Suppressor macrophage treated with lipopolysaccharide for 1 hour (primary cell): Measurements from ENCODE around the gene CFAP119.
"Not testable (repeated sequence)": the region's sequence is repeated elsewhere in the genome, so short reads cannot be mapped to it uniquely, and the experiment has no call there.

Experiments
- DNase-seq, 3 donors: peaks; one replicate each; pipeline ENCODE4 v3.0.0-alpha.2; 2020 to 2022

CFAP119 gene

DNA sequence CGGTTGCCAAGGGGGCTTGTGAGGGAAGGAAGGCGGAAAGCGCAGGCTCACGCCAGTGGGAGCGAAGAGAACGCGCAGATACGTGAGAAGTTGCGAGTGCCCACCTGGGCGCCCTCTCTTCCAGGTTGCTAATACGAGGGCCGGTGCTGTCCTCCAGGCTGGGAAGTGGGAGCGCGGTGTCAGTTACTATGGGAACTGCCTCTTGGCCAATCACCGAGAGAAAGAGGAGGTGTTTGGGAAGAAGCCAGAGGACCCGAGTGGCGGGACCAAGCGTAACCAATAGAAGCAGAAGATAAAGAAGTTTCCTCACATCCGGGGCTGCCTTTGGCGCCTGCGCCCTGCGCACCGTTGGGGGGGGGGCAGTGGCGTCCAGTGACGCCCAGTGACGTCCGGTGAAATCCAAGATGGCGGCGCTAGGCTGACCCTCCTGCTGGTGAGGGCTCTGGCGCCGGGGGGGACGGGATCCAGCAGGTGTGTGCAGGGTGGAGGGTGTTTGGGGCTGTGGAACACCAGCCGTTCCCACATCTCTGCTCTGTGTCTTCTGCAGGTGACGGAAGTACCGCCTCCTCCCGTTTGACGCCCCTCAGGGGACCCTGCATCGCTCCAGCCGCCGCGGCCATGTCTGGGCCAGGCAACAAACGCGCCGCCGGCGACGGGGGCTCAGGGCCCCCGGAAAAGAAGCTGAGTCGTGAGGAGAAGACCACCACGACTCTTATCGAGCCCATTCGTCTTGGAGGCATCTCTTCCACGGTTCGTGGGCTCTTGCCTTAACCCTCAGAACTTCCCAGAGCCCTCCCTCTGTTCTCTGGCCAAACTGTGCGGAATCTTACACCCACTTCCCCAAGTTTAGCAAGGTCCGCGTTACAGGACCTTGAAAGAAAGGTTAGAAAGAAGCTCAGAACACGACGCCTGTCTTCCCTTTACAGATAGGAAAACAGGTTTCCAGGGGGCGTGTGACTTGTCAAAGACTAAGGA, at the start of gene CFAP119, which contains the start of gene RNF40:
CFAP119 (minus strand) TSS at position 135 of the 975 bp plus-strand sequence. CDS start 314 bp downstream, outside the sequence.
RNF40 (plus strand) TSS at position 395 of the 975 bp plus-strand sequence; CDS start at position 619, 224 bp downstream.
- peak; percentile 98 for DNase-seq

- not testable (repeated sequence) for DNase-seq
Observed at GRCh38 chr16:30809675-30810074, 47.8 kb upstream of the CFAP119 start.

DNA sequence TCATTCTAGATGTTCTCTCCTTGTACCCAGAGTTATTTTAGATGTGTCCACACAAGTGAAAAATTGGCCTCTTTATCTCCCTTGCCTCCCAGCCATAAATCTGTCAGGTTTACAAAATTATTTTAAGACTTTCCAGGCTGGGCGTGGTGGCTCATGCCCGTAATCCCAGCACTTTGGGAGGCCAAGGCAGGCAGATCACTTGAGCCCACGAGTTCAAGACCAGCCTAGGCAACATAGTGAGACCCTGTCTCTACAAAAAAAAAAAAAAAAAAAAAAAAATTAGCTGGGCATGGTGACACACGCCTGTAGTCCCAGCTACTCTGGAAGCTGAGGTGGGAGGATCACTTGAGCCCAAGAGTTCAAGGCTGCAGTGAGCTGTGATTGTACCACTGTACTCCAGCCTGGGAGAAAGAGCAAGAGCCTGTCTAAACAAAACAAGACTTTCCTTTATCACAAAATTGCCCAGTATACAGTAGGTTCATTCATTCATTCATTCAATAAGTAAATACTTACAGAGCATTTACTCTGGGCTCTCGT, 47.1 kb upstream of the CFAP119 start:
- DNase-seq, result not testable (repeated sequence)

- peak; percentile 52 to 89 (median 78) for DNase-seq
Observed at GRCh38 chr16:30808146-30808545, 46.3 kb upstream of the CFAP119 start.

GRCh38 chr16:30805370-30806169, 43.7 kb upstream of the CFAP119 start:
- DNase-seq, result peak; percentile 74 to 88 (median 78)

DNA sequence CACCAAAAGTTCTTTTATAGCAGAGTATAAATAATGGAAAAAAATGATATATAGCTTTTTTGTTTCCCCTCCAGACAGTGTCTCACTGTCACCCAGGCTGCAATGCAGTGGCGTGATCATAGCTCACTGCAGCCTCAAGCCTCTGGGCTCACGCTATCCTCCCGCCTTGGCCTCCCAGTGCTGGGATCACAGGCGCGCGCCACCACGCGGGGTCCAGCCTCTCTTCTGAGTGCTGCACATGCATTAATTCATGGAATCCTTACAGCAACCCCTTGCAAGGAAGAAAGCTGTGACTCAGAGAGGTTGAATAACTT, 43.2 kb upstream of the CFAP119 start:
- no peak for DNase-seq

DNA sequence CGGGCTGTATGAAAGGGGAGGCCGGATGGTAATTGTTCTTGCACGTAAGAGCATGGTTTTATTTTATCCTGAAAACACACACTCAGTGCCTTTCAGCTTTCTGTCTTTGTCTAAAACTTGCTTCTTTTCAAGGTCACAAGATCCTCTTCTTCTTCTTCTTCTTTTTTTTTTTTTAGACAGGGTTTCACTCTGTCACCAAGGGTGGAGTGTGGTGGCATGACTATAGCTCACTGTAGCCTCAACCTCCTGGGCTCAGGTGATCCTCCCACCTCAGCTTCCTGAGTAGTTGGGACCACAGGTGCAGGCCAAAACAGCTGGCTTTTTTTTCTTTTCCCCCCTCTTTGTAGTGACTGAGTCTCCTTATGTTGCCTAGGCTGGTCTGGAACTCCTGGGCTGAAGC, 41.1 kb upstream of the CFAP119 start:
- DNase-seq, result peak in 1 of 3 donors; percentile 18

GRCh38 chr16:30797670-30798309, 35.9 kb upstream of the CFAP119 start:
- no peak for DNase-seq

DNA sequence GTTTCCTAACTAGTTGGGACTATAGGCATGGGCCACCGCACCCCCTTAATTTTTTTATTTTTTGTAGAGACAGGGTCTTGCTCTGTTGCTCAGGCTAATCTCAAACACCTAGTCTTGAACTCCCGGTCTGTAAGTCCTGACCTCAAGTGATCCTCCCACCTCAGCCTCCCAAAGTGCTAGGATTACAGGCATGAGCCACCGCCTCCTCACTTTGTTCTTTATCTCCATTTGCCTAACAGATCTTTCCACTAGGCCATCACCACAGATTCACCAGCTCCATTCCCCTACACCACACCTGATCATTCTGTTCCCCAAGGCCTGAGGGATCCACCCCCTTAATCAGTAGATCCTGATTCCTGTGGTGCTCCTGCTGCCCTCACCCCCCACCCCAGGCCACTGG, 32.8 kb upstream of the CFAP119 start:
- DNase-seq, result no peak

DNA sequence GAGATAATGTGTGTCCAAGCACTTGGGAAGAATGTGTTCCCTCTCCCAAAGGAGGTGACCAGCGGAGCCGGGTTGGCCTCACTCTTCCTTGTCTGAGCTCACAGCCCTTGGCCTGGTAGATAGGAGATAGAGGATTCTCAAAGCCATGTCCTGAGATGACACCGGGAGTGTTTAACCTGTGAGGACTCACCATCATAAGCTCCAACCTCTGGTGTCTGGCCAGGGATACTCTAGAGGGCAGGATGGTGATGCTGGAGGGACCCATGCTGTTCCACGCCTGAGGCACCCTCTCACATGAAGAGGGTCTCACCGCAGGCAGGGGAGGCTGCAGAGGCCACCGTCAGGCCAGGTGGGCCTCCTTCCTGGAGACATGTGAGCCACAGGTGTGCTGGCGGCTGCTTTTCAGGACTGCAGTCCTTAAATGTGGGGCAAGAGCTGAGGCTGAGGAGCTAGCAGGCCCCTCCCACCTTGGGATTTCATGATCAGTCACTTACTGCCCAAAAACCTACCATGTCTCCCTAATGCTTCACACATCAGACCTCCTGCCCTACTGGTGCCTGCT, 31.7 kb upstream of the CFAP119 start:
- no peak for DNase-seq

DNA sequence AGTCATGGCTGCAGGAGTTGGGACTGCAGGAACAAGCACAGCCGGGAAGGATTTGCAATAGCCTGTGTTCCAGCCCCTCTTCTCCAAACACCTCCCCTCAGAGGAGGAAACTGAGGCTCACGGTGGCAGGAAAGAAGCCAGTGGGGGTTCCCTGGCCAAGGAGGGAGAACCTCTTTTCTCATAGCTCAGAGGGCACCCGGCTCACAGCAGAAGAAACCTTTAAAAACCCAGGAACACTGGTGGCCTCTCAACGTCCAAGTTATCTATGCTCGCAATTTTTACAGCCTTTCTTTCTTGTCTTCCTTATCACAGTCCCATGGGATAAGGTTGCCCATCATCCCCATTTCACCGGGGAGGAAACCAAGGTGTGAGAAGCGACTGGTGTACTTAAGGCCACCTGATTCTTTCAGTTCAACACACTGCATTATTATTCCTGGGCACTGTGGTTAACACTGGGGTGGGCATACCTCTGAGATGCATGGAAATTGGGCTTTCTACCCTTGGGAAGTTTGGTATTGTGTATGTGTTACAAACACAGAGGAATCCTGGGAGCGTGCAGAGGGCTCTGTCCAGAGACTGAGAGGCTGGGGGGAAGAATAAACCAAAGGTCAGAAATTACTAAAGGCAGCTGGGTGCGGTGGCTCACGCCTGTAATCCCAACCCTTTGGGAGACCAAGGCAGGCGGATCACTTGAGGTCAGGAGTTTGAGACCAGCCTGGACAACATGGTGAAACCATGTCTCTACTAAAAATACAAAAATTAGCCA, 25.9 kb upstream of the CFAP119 start:
- peak in 1 of 3 donors; percentile 15 for DNase-seq

DNA sequence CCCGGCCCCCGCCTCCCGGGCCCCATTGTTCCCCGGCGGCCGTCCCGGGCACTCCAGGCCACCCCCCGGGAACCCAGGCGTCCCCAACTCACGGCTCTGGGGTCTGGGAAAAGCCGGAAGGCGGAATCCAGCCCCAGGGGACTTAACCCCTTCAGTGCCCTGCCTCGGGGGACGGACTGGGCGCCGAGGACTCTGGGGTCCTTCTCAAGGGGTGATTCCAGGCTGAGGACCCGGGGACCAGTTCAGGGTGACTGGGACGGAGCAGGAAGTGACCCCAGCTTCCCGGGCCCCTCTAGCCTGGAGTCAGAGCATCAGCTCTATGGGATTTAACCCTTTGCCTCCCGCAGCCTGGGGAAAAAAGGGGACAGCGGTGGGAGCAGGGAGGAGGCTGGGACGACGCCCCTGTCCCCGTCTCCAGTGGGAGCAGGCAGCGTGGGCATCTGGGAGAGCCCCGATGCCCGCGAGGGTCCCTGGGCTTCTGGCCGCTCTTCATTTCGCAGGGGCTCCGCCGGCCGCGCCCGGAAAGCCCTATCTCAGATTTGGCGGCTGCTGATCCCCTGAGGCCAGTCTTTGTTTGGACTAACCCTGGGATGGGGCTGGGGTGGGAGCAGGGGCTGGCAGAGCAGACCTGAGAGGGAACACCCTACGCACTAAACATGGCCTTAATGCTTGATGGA, 25.2 kb upstream of the CFAP119 start, which contains the start of gene ZNF629:
ZNF629 (minus strand) TSS at position 270 of the 677 bp plus-strand sequence. CDS start 2,723 bp downstream, outside the sequence.
- peak; percentile 56 to 77 (median 62) for DNase-seq

DNA sequence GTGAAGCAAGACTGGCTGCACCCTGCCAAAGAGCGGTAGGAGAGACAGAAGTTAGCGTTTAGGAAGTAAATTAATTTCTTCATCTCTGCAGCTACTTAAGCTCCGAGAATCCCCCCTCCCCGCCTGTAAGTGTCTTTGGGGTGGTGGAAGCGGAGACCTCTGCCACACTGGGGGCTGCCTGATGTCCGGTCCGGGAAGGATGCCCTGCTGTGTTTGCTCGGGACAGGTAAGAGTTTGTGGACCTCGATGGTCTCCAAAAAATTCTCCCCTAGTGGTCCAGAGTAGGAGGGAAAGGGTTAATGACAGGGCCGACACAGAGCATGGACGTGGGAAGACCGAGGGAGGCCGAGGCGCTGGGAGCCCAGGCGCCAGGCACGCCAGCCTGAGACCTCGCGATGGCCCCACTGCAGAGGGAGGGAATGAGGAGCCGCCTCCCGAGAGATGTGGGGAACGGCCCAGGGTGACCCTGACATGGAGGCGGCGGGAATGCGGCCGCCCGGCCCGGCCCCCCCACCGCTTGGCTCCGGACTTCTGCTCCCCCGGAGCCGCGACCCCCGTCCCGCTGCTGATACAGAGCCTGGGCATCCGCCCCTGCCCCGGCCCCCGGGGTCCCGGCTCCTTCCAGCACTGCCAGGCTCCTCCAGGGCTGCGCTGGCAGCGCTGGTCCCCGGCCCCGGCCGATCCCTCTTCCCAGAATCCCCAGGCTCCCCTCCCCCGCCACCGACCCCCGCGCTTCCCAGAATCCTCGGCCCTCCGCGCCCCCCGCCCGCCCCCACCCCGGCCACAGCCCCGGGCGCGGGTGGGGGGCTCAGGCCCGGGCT, 24.5 kb upstream of the CFAP119 start:
- DNase-seq, result peak; percentile 54 to 71 (median 55)

DNA sequence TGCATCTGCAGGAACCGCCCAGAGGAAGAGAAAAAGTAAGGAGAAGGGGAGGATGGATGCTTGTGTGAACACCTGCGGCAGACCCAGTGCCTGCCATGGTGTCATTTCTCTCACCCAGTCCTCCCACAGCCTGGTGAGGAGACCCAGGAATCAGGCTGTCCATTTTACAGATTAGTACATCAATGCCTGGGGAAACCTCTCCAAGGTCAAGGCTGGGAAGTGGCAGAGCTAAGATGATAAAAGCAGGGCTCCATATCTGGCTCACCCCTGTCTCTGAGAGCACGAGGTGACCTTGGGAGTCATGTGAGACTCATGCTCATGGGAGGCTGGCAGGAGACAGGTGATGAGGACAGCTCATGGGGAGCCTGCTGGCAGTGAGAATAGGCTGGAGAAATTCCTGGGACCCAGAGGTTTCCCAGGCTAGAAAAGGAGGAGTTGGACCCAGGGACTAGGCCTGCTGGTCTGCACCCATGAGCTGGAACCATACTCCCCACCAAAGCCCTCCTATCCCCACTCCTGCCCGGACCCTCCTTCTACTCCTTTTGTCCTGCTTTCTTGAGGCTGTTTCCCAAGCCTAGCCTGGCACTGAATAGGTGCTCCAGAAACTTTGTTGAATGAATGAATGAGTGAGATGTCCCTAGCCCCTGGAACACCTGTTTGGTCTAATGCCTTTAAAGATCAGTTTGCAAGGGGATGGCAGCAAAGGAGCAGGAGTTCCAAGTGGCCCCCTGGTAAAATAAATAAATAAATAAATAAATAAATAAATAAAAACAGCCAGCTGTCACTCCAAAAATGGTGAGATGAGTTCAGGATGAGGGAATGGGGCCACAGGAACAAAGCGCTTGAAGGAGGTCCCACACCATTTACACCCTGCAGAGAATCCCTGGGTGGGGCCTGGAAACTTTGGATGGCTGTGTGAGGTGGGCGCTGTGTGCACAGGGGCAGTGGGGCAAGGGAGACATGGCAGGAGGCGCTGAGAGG, 23.6 kb upstream of the CFAP119 start:
- no peak for DNase-seq

DNA sequence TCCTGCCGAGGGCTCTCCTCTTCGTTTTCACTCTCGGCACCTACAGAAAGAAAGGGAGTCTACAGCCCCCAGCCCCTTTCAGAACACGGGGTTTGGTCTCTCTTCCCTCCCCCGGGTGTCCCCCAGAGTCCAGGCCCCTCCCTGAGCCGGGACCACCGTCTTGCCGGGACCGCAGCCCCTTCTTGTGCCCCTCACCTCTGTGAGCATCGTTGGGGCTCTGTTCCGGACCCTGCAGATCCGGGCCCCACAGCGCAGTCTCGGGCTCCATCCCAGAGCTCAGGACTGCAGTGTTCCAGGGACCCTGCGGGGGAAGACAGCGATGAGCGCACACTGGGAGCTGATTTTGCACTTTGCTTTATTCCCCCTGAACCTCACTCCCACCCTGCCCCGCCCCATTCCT, 22.4 kb upstream of the CFAP119 start:
- DNase-seq, result no peak

GRCh38 chr16:30783280-30784109, 21.6 kb upstream of the CFAP119 start:
- DNase-seq, result no peak

DNA sequence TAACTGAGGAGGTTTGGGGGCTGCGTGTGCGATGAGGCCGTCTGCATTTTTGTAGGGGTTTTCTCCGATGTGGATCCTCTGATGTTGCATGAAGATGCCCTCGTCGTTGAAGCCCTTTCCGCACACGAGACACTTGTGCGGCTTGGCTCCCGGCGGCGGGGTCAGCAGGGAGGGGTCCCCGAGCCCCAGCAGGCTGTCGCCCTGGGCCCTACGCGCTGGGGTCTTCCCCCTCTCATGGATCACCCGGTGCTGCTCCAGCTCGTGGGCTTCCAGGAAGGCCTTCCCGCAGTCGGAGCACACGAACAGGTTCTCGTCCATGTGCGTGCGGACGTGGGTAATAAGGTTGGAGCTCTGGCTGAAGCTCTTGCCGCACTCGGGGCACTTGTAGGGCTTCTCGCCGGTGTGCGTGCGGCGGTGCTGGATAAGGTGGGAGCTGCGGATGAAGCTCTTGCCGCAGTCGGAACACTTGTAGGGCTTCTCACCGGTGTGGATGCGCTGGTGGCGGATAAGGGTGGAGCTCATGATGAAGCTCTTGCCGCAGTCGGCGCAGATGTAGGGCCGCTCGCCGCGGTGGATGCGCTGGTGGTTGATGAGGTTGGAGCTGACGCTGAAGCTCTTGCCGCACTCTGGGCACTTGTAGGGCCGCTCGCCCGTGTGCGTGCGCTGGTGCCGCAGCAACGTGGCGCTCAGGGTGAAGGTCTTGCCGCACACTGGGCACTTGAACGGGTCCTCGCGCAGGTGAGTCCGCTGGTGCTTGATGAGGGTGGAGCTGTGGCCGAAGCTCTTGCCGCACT, 20.8 kb upstream of the CFAP119 start:
- DNase-seq, result no peak
